Skin epidermis (tissue), 12 donors: Measurements from ENCODE around the gene SLC26A2.
A peak's percentile ranks its signal among the peaks of the same experiment; 100 is the strongest.

ENCODE experiments used
- H3K27ac ChIP-seq, 21 experiments: fragments of 200-600 bp; sonication (generic) in 11 of 21; one replicate each; pipeline ENCODE4 v1.5.0; 2020; ENCODE audit warnings: mild to moderate bottlenecking in 3 of 21, inconsistent platforms in 2 of 21, moderate library complexity in 2 of 21
- H3K4me3 ChIP-seq, 7 experiments: fragments of 200-600 bp; sonication (generic) in 2 of 7; one replicate each; pipeline ENCODE4 v1.5.0; 2020; ENCODE audit warnings: inconsistent platforms in 2 of 7, mild to moderate bottlenecking in 2 of 7, moderate library complexity in 1 of 7

Gene SLC26A2

GRCh38 chr5:149998281-149998680 is 37.7 kb downstream of the SLC26A2 start:
- Histone ChIP-seq H3K4me3 (no peak overlapping the region), H3K27ac (no peak overlapping the region)

DNA sequence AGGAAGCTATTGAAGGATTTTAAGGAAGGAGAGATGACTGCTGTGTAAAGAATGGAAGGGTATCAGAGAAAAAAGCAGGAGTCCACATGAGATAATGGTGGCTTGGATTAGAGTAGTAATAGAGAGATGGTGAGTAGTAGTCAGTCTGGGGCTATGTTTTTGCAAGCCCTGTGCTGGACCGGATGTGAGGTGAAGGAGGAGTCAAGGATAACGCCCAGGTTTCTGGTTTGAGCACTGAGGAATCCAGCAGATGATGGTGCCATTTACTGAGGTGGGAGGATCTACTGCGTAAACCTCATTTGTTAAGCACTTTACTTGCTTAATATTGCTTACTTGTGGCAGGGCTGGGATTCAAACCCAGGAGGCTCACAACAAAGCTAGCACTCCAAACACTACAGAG is 38.8 kb downstream of the SLC26A2 start:
- H3K27ac ChIP-seq = peak overlapping the region in 15 of 21 experiments; percentile 85 to 98 (median 95)
- peak overlapping the region in 4 of 7 experiments; percentile 90 to 97 (median 92) for H3K4me3 ChIP-seq

GRCh38 chr5:149999866-150000255 is 39.3 kb downstream of the SLC26A2 start:
- Histone ChIP-seq H3K27ac (peak overlapping the region; percentile 78 to 98 (median 94)), H3K4me3 (peak overlapping the region; percentile 83 to 97 (median 92))

DNA sequence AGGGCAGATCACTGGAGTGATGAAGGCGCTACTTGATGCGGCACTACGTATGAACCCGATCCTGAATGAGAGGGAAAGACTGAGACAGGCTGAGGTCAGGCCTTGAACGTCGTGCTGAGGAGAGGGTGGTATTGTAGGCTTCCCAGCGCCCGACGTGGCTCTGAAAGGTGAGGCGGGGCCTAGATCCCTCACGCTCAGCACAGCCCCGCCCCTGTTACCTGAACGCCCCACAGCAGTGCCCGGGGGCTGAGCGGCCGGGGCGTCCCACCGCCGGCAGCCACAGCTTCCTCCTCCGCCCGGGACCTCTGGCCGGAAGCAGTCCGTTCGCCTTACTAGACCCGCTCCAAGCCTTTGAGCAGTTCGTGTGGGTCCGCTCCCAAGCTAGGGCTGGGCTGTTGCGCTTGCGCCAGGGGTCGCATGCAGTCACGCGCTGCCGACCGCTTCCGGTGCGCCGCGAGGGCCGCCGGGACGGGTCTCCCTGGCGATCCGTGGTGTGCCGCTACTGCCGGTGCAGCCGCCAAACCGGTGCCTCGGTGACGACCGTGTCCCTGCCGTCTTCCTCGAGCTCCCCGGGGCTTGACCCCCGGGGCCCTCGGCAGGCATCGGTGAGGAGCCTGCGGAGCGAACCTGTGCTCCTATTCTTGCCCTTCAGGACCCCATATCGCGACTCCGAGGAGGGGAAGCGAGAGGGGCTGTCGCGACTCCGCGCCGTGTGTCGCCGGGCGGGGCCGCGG is 39.9 kb downstream of the SLC26A2 start, which contains the start of the genes HMGXB3 and TIGD6:
TSS of gene HMGXB3 (plus strand) at position 484 of the 734 bp plus-strand sequence. CDS start 4,114 bp downstream, outside the sequence.
TSS of gene TIGD6 (minus strand) at position 399 of the 734 bp plus-strand sequence. CDS start 4,306 bp downstream, outside the sequence.
- peak within 1 kb of the TSS; percentile 78 to 98 (median 94) for H3K27ac ChIP-seq
- peak within 1 kb of the TSS; percentile 83 to 97 (median 92) for H3K4me3 ChIP-seq

- peak overlapping the region; percentile 78 to 98 (median 94) for H3K27ac ChIP-seq
- H3K4me3 ChIP-seq = peak overlapping the region; percentile 83 to 97 (median 92)
Measured at GRCh38 chr5:150000990-150001659, 40.6 kb downstream of the SLC26A2 start.

GRCh38 chr5:150001660-150002486 is 41.3 kb downstream of the SLC26A2 start:
- H3K4me3 ChIP-seq = peak overlapping the region; percentile 83 to 97 (median 92)
- H3K27ac ChIP-seq = peak overlapping the region in 20 of 21 experiments; percentile 78 to 98 (median 94)

GRCh38 chr5:150006318-150006717 is 45.8 kb downstream of the SLC26A2 start:
- no peak overlapping the region for H3K27ac ChIP-seq

DNA sequence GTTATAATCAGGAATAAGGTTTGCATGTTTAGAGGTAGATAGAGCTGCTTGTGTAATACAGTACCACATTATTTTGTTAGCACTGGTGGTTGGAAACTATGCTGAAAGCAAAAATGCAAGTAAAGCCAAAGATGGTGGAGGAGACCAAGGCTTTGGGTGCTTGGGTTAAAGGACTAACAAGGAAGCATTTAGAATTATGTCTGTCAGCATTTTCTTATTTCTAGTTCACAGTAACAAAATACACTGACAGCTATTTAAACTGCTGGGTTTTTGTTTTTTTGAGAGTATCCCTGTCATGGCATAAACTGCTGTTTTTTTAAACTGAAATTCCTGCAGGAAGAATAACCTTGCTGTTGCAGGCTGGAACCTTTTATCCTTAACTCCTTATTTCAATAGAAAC is 46.5 kb downstream of the SLC26A2 start:
- H3K27ac ChIP-seq = no peak overlapping the region
- H3K4me3 ChIP-seq = no peak overlapping the region

More at GRCh38 chr5:150006318-150006717, 45.8 kb downstream of the SLC26A2 start:
- H3K4me3 ChIP-seq = no peak overlapping the region

GRCh38 chr5:150009671-150010387 is 49.3 kb downstream of the SLC26A2 start:
- Histone ChIP-seq H3K4me3 (no peak overlapping the region), H3K27ac (no peak overlapping the region)

- no peak overlapping the region for H3K27ac ChIP-seq
- no peak overlapping the region for H3K4me3 ChIP-seq
Measured at GRCh38 chr5:150013931-150014330, 53.4 kb downstream of the SLC26A2 start.

- no peak overlapping the region for H3K4me3 ChIP-seq
- H3K27ac ChIP-seq = no peak overlapping the region
Measured at GRCh38 chr5:150014456-150014855, 53.9 kb downstream of the SLC26A2 start.

- no peak overlapping the region for H3K27ac ChIP-seq
- H3K4me3 ChIP-seq = no peak overlapping the region
Measured at GRCh38 chr5:150015415-150015814, 54.9 kb downstream of the SLC26A2 start.

GRCh38 chr5:150016537-150016936 is 56.0 kb downstream of the SLC26A2 start:
- H3K4me3 ChIP-seq = no peak overlapping the region
- no peak overlapping the region for H3K27ac ChIP-seq

DNA sequence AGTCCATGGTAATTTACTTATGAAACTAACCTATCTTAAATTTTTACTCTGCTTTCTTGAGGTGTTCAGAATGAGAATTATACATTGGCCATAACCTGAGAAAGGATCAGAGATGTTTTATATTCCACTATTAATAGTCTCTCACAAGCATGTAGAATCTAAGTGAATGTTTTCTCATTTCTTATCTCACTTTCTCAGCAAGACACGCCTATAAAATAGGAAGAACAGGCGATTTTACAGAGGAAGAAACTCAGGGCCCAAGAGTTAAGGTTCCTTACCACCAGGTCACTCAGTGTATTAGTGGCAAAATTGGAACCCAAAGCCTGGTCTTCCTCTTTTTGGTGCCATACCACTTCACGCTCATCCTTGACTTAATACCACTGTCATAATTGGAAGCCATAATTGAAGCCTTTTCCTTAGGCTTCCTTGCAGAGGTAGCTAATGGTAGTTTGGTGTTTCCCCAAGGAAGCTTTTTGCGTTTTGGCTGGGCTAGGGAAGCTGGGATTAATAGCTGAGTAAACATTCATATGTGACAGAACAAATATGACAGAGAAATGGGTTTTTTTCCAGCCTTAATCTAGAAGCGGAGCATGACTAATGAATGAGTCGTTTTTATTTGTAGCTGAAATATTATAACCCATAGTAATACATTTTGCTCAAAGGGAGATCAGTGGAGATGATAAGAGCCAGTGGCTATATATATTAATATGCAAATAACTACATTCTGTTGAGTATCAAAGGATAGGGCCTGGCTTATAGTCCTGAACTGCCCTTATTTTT is 56.9 kb downstream of the SLC26A2 start:
- Histone ChIP-seq H3K27ac (no peak overlapping the region), H3K4me3 (no peak overlapping the region)

DNA sequence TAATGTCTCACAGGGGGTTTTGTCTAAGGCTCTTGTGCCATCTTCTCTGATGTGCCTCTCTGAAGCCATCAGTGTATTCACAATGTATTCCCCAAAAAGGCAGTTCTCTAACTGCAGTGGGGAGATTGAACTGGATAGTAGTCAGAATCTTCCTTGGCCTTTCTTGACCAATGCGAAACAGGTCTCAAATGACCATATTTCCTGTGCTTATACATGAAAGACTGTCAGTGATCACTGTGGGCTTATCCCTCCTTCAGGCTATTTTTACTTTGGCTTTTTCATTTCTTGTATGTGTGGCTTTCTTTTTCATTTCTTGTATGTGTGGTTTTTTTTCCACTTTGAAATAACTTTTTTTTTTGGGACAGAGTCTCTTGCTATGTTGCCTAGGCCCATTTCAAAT is 59.7 kb downstream of the SLC26A2 start:
- Histone ChIP-seq H3K27ac (peak overlapping the region in 4 of 21 experiments; percentile 8 to 56 (median 40)), H3K4me3 (no peak overlapping the region)

DNA sequence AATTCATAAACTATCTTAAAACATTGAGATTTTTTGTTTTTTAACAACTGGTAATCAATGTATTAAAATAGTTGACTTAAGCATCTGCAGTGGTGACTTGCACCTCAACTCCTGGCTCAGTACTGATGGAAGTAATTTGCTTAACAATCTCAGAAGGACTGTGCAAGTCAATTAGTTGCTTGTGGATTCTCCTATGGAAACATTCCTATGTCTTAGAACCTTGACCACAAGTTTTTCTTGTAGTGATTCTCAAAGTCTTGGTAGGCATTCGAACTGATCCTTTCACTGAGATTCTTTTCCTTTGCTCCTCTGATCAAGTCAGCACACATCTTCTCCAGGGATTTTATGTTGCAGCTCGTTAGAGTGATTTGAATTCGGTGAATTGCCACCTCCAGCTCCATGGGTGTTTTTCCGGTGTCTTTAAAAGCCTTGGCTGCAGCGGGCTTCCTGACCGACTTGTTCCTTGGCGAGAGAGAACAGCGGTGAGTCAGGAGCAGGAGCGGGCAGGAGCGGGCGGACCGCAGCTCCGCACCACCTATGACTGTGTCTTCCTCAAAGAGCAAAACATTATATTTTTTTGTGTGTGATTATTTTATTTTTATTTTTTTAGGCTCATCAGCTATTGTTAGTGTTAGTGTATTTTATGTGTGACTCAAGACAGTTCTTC is 61.1 kb downstream of the SLC26A2 start:
- H3K4me3 ChIP-seq = no peak overlapping the region
- H3K27ac ChIP-seq = peak overlapping the region in 15 of 21 experiments; percentile 3 to 69 (median 49)

DNA sequence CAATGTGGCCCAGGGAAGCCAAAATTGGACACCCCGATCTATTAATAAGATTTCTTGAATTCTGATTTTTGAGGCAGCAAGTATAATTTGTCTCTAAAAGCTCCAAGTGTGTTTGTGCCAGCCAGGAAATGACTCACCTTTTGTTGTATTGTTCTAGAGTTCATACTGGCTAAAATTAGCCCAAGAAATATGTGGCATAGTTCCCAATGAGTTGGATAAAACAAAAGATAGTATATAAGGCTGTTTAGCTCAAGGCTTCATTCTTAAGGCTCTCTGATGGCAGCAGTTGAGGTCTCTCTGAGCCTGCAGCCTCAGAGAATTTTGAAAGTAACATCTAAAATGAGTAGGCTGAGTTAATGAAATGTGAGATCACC is 61.6 kb downstream of the SLC26A2 start:
- Histone ChIP-seq H3K27ac (peak overlapping the region in 14 of 21 experiments; percentile 21 to 69 (median 50)), H3K4me3 (no peak overlapping the region)

DNA sequence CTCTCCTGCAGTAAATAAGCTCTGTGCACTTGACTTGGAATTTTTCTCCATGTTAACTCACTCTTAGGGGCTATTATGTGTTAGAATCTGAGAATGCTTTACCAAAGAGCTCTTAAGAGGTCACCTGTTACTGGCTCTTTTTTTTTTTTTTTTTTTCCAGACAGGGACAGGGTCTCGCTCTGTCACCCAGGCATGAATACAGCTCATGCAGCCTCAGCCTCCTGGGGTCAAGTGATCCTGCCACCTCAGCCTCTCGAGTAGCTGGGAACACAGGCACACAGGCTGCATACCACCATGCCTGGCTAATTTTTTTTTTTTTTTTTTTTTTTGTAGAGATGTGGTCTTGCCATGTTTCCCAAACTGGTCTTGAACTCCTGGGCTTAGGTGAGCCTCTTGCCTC is 62.1 kb downstream of the SLC26A2 start:
- H3K27ac ChIP-seq = peak overlapping the region in 10 of 21 experiments; percentile 24 to 69 (median 60)
- no peak overlapping the region for H3K4me3 ChIP-seq
